ENCODE data around the gene COL4A1.

Gene COL4A1

GRCh38 chr13:110275931-110276552, 30.9 kb downstream of the COL4A1 start:
- DNase-seq (ENCODE audit: extremely low spot score): no peak
- CTCF ChIA-PET: no interaction called here
- POLR2A ChIA-PET: no interaction called here
- TF ChIP-seq, protein P1, sequence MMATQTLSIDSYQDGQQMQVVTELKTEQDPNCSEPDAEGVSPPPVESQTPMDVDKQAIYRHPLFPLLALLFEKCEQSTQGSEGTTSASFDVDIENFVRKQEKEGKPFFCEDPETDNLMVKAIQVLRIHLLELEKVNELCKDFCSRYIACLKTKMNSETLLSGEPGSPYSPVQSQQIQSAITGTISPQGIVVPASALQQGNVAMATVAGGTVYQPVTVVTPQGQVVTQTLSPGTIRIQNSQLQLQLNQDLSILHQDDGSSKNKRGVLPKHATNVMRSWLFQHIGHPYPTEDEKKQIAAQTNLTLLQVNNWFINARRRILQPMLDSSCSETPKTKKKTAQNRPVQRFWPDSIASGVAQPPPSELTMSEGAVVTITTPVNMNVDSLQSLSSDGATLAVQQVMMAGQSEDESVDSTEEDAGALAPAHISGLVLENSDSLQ (IDR thresholded peaks at IDR 0.05): no peak
- TF ChIP-seq ARNT (IDR thresholded peaks at IDR 0.05) (no peak), FOXK2 (IDR thresholded peaks at IDR 0.05) (no peak), NFRKB (IDR thresholded peaks at IDR 0.05) (no peak), ZNF384 (IDR thresholded peaks at IDR 0.05) (no peak), FOXM1 (IDR thresholded peaks at IDR 0.05; ENCODE audit: borderline replicate concordance) (no peak), BHLHE40 (IDR thresholded peaks at IDR 0.05; ENCODE audit: borderline replicate concordance) (no peak), ELF4 (IDR thresholded peaks at IDR 0.05) (no peak), SUZ12 (IDR thresholded peaks at IDR 0.05) (no peak), L3MBTL2 (conservative IDR thresholded peaks at IDR 0.05) (no peak)

- TF ChIP-seq FOXM1 (IDR thresholded peaks at IDR 0.05; ENCODE audit: borderline replicate concordance): no peak
- no peak for TF ChIP-seq ELF4 (IDR thresholded peaks at IDR 0.05)
- TF ChIP-seq L3MBTL2 (conservative IDR thresholded peaks at IDR 0.05): no peak
- TF ChIP-seq SUZ12 (IDR thresholded peaks at IDR 0.05): no peak
- no peak for TF ChIP-seq ZNF384 (IDR thresholded peaks at IDR 0.05)
- TF ChIP-seq NFRKB (IDR thresholded peaks at IDR 0.05): no peak
- no peak for TF ChIP-seq LEF1 (IDR thresholded peaks at IDR 0.05; ENCODE audit: borderline replicate concordance)
- no peak for TF ChIP-seq CTBP1 (IDR thresholded peaks at IDR 0.05; ENCODE audit: borderline replicate concordance)
- TF ChIP-seq SP1 (IDR thresholded peaks at IDR 0.05): no peak
- TF ChIP-seq FOXK2 (IDR thresholded peaks at IDR 0.05): no peak
- TF ChIP-seq, protein P1 (IDR thresholded peaks at IDR 0.05): no peak
- no peak for TF ChIP-seq HDGF (IDR thresholded peaks at IDR 0.05; ENCODE audit: borderline replicate concordance)
- TF ChIP-seq ARNT (IDR thresholded peaks at IDR 0.05): no peak
- TF ChIP-seq BHLHE40 (IDR thresholded peaks at IDR 0.05; ENCODE audit: borderline replicate concordance): no peak
- no peak for TF ChIP-seq TARDBP (IDR thresholded peaks at IDR 0.05)
- DNase-seq (ENCODE audit: extremely low spot score): no peak
- POLR2A ChIA-PET: interaction anchor here (1.5 kb wide), 1 partner anchor 48 kb away, joined by 3 read pairs; no protein-coding TSS in a partner anchor
- CTCF ChIA-PET: no interaction called here
These were observed 32.3 kb downstream of the COL4A1 start for GRCh38 chr13:110274687-110275086.

GRCh38 chr13:110273254-110273653, 33.7 kb downstream of the COL4A1 start:
- DNase-seq (ENCODE audit: extremely low spot score): no peak
- TF ChIP-seq TARDBP (IDR thresholded peaks at IDR 0.05): no peak
- POLR2A ChIA-PET: no interaction called here
- CTCF ChIA-PET: no interaction called here

DNA sequence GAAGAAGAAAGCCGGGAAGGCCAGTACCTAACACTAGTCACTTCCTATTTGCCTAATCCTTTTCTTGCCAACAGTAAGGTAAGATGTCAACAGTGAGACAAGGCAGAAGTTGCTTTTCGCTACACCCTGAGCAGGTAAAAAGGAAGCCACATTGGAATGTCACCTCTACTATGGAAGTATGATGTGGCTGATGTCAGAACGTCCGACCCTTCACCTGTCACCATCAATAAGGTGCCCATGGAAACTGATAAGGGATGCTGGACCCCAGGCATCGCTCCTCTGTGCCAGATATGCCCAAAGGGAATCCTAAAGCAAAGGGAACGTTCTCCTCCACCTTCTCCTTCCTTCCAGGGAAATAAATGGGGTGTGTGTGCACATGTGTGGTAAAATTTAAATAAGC, 34.3 kb downstream of the COL4A1 start:
- no peak for TF ChIP-seq CTBP1 (IDR thresholded peaks at IDR 0.05; ENCODE audit: borderline replicate concordance)
- TF ChIP-seq L3MBTL2 (conservative IDR thresholded peaks at IDR 0.05): no peak
- no peak for TF ChIP-seq TARDBP (IDR thresholded peaks at IDR 0.05)
- no peak for TF ChIP-seq BHLHE40 (IDR thresholded peaks at IDR 0.05; ENCODE audit: borderline replicate concordance)
- no peak for TF ChIP-seq ARNT (IDR thresholded peaks at IDR 0.05)
- no peak for TF ChIP-seq NFRKB (IDR thresholded peaks at IDR 0.05)
- TF ChIP-seq ELF4 (IDR thresholded peaks at IDR 0.05): no peak
- no peak for TF ChIP-seq FOXM1 (IDR thresholded peaks at IDR 0.05; ENCODE audit: borderline replicate concordance)
- TF ChIP-seq HDGF (IDR thresholded peaks at IDR 0.05; ENCODE audit: borderline replicate concordance): no peak
- TF ChIP-seq SP1 (IDR thresholded peaks at IDR 0.05): no peak
- no peak for TF ChIP-seq FOXA1 (IDR thresholded peaks at IDR 0.05)
- TF ChIP-seq, protein P1 (IDR thresholded peaks at IDR 0.05): no peak
- no peak for TF ChIP-seq FOXK2 (IDR thresholded peaks at IDR 0.05)
- no peak for TF ChIP-seq LEF1 (IDR thresholded peaks at IDR 0.05; ENCODE audit: borderline replicate concordance)
- no peak for TF ChIP-seq SUZ12 (IDR thresholded peaks at IDR 0.05)
- no peak for TF ChIP-seq ZNF384 (IDR thresholded peaks at IDR 0.05)
- ChIA-PET POLR2A (no interaction called here), CTCF (no interaction called here)
- no peak for DNase-seq (ENCODE audit: extremely low spot score)

DNA sequence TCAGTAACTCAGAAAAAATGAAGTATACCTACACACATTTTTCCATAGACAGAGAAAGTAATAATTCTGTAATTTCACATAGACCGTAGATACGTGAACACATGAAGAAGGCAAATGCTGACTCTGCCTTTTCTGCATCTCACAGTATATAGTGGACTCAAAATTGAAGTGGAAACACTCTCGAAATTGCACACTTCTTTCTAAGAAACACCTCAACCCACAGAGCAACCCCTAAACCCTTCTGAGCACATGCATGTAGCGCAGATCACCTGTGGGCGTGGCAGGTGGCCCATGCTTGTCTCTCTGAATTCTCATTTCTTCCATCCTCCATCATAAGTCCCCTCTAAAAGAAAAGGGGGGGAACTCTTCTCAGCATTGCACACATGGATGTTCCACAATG, 34.7 kb downstream of the COL4A1 start:
- TF ChIP-seq FOXM1 (IDR thresholded peaks at IDR 0.05; ENCODE audit: borderline replicate concordance): no peak
- TF ChIP-seq L3MBTL2 (conservative IDR thresholded peaks at IDR 0.05): no peak
- TF ChIP-seq SP1 (IDR thresholded peaks at IDR 0.05): no peak
- TF ChIP-seq TARDBP (IDR thresholded peaks at IDR 0.05): no peak
- no peak for TF ChIP-seq ELF4 (IDR thresholded peaks at IDR 0.05)
- TF ChIP-seq NFRKB (IDR thresholded peaks at IDR 0.05): no peak
- TF ChIP-seq SUZ12 (IDR thresholded peaks at IDR 0.05): no peak
- TF ChIP-seq CTBP1 (IDR thresholded peaks at IDR 0.05; ENCODE audit: borderline replicate concordance): no peak
- TF ChIP-seq FOXA1 (IDR thresholded peaks at IDR 0.05): no peak
- no peak for TF ChIP-seq ZNF384 (IDR thresholded peaks at IDR 0.05)
- TF ChIP-seq LEF1 (IDR thresholded peaks at IDR 0.05; ENCODE audit: borderline replicate concordance): no peak
- no peak for TF ChIP-seq HDGF (IDR thresholded peaks at IDR 0.05; ENCODE audit: borderline replicate concordance)
- TF ChIP-seq, protein P1 (IDR thresholded peaks at IDR 0.05): no peak
- TF ChIP-seq ARNT (IDR thresholded peaks at IDR 0.05): no peak
- no peak for TF ChIP-seq BHLHE40 (IDR thresholded peaks at IDR 0.05; ENCODE audit: borderline replicate concordance)
- no peak for TF ChIP-seq FOXK2 (IDR thresholded peaks at IDR 0.05)
- DNase-seq (ENCODE audit: extremely low spot score): no peak
- POLR2A ChIA-PET: no interaction called here
- CTCF ChIA-PET: no interaction called here

All from HEK293T (cell line).